OCI-LY3 (cell line): ENCODE results near the gene ALG8.
"Not testable (repeated sequence)": the region's sequence is repeated elsewhere in the genome, so short reads cannot be mapped to it uniquely, and the experiment has no call there.

Experiments used
- H2AFZ ChIP-seq: fragments of 200-600, 300-600 bp; shearing (Covaris generic); 2 replicates; pipeline ENCODE4 v1.6.0; 2014; ENCODE audit warnings: antibody characterized with exemption, low read depth, low read length
- H3K27ac ChIP-seq: fragments of 200-600, 300-600 bp; sonication (generic); 2 replicates; pipeline ENCODE4 v1.5.1; 2014; ENCODE audit warnings: mild to moderate bottlenecking, low read length, moderate library complexity, mixed read lengths
- H3K27me3 ChIP-seq: fragments of 200-600, 300-600 bp; sonication (generic); 2 replicates; pipeline ENCODE4 v1.6.1; 2014; ENCODE audit warnings: low read depth, low read length, mixed read lengths
- H3K36me3 ChIP-seq: fragments of 200-600, 300-600 bp; sonication (generic); replicated peaks from 2 replicates; pipeline ENCODE3; 2014; ENCODE audit warnings: low read depth, low read length, mixed read lengths
- H3K4me1 ChIP-seq: fragments of 300-600, 200-600 bp; sonication (generic); 2 replicates; pipeline ENCODE4 v1.6.1; 2014; ENCODE audit warnings: low read length, mixed read lengths
- H3K4me2 ChIP-seq: fragments of 200-600, 300-600 bp; sonication (generic); 2 replicates; pipeline ENCODE4 v1.6.1; 2014; ENCODE audit warnings: low read length, mixed read lengths
- H3K4me3 ChIP-seq: fragments of 300-600, 200-600 bp; sonication (generic); 2 replicates; pipeline ENCODE4 v1.5.1; 2014; ENCODE audit warnings: antibody characterized with exemption, mild to moderate bottlenecking, low read length, moderate library complexity
- H3K79me2 ChIP-seq: fragments of 300-600, 200-600 bp; shearing (Covaris generic); 2 replicates; pipeline ENCODE4 v1.6.1; 2014; ENCODE audit warnings: mild to moderate bottlenecking, low read length, mixed read lengths
- H3K9ac ChIP-seq: fragments of 300-600, 200-600 bp; shearing (Covaris generic); 2 replicates; pipeline ENCODE4 v1.6.0; 2014; ENCODE audit warnings: mild to moderate bottlenecking, low read length, moderate library complexity
- H3K9me3 ChIP-seq: fragments of 200-600, 300-600 bp; shearing (Covaris generic); 2 replicates; pipeline ENCODE4 v1.6.1; 2014; ENCODE audit warnings: low read length, mixed read lengths; ENCODE audit not compliant: insufficient read depth
- H4K20me1 ChIP-seq: fragments of 200-600, 300-600 bp; sonication (generic); 2 replicates; pipeline ENCODE4 v1.6.1; 2016; ENCODE audit warnings: low read length, mixed read lengths; ENCODE audit not compliant: insufficient read depth
- EZH2phosphoT487 ChIP-seq: fragments of 200-600 bp; shearing (Covaris generic); IDR thresholded peaks from 2 replicates; pipeline ENCODE4 v1.6.1; 2018; ENCODE audit warnings: antibody characterized with exemption, mixed run types, low read depth
- TF ChIP-seq, protein P1 (sequence below): fragments of 200-600, 300-600 bp; sonication (generic); IDR thresholded peaks from 2 replicates; pipeline ENCODE4 v1.5.1; 2014; ENCODE audit warnings: antibody characterized with exemption, low read length, low read depth

The ALG8 gene

DNA sequence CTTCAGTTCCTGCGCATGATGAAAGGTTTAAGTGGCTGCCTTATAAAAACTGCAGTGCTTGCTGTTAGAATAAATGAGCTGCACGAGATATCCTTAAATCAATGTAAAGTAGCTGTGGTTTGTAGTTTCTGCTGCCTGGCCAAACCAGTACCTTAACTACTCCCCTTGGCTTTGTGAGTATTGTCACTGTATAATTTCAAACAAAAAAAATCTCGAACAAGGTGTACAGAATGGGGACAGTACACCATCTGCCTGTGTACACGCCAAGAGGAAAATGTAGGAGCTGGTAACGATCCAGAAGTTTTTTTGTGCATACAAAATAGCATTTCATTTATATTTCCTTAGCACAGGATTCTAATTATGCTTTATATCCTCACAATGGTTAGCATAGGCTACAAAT lies 39.2 kb downstream of the ALG8 start:
- Histone ChIP-seq H4K20me1 (no peaks in the 10 kb centered on the region), H3K27me3 (no peaks in the 10 kb centered on the region), H2AFZ (no peak overlapping the region), H3K4me2 (no peak overlapping the region), H3K9ac (no peak overlapping the region), H3K4me3 (no peak overlapping the region), H3K36me3 (peaks cover 47% of the 10 kb centered on the region), H3K27ac (no peak overlapping the region), H3K4me1 (no peaks in the 10 kb centered on the region), H3K9me3 (no peaks in the 10 kb centered on the region), H3K79me2 (no peaks in the 10 kb centered on the region)
- TF ChIP-seq, protein P1, sequence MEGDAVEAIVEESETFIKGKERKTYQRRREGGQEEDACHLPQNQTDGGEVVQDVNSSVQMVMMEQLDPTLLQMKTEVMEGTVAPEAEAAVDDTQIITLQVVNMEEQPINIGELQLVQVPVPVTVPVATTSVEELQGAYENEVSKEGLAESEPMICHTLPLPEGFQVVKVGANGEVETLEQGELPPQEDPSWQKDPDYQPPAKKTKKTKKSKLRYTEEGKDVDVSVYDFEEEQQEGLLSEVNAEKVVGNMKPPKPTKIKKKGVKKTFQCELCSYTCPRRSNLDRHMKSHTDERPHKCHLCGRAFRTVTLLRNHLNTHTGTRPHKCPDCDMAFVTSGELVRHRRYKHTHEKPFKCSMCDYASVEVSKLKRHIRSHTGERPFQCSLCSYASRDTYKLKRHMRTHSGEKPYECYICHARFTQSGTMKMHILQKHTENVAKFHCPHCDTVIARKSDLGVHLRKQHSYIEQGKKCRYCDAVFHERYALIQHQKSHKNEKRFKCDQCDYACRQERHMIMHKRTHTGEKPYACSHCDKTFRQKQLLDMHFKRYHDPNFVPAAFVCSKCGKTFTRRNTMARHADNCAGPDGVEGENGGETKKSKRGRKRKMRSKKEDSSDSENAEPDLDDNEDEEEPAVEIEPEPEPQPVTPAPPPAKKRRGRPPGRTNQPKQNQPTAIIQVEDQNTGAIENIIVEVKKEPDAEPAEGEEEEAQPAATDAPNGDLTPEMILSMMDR, result no peak
- no peak for TF ChIP-seq EZH2phosphoT487

DNA sequence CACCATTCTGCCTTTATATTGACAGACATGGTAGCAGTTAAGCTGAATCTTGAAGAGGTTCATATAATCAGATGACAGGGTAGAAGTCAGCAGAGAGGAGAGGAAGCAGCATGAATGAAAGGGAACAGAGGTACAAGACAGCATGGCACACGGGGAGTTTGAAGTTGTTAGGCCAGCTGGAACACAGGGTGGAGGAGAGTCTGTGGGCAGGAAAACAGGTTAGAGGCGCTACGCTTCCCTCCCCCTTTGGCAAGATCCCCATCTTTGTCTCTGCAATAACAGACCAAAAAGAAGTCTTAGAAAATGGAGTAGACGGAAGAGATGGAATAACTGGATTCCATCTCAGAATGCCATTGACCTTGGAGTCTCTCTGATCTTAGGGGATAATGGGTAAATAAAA lies 39.8 kb downstream of the ALG8 start:
- no peak for TF ChIP-seq EZH2phosphoT487
- TF ChIP-seq, protein P1, result no peak
- Histone ChIP-seq H3K27ac (no peak overlapping the region), H3K9ac (no peak overlapping the region), H3K4me1 (no peaks in the 10 kb centered on the region), H3K36me3 (peaks cover 51% of the 10 kb centered on the region), H3K4me3 (no peak overlapping the region), H4K20me1 (no peaks in the 10 kb centered on the region), H3K9me3 (no peaks in the 10 kb centered on the region), H3K27me3 (no peaks in the 10 kb centered on the region), H3K4me2 (no peak overlapping the region), H2AFZ (no peak overlapping the region), H3K79me2 (no peaks in the 10 kb centered on the region)

DNA sequence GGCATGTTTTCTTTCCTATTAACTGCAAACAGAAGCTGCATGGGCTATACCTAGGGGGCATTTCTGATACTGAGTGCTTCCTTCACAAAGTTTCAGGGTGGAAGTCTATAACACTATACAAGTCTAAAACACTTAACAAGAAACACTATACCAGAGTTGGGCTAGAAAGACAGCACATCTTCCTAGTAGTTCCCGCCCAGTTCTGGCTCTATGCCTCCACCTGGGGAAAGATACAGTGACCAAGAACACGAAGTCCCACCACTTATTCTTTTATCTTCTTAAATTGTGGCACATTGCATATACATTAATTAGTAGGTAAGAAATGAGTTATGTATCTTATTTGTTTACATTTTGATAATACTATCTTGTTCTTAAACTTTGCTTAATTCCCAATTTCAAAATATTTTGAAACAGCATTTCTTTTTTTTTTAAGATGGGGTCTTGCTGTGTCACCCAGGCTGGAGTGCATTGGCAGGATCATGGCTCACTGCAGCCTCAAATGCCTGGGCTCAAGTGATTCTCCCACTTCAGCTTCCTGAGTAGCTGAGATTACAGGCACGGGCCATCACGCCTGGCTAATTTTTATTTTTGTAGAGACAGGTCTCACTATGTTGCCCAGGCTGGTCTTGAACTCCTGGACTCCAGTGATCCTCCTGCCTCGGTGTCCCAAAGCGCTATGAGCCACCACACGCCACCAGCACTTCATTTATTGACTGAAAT lies 41.6 kb downstream of the ALG8 start:
- Histone ChIP-seq H3K4me2 (no peak overlapping the region), H3K27me3 (no peaks in the 10 kb centered on the region), H3K79me2 (no peaks in the 10 kb centered on the region), H3K9me3 (no peaks in the 10 kb centered on the region), H3K27ac (no peak overlapping the region), H3K4me1 (no peaks in the 10 kb centered on the region), H3K36me3 (peaks cover 48% of the 10 kb centered on the region), H4K20me1 (no peaks in the 10 kb centered on the region), H3K4me3 (no peak overlapping the region), H2AFZ (no peak overlapping the region), H3K9ac (no peak overlapping the region)
- TF ChIP-seq, protein P1, result no peak
- TF ChIP-seq EZH2phosphoT487, result no peak

DNA sequence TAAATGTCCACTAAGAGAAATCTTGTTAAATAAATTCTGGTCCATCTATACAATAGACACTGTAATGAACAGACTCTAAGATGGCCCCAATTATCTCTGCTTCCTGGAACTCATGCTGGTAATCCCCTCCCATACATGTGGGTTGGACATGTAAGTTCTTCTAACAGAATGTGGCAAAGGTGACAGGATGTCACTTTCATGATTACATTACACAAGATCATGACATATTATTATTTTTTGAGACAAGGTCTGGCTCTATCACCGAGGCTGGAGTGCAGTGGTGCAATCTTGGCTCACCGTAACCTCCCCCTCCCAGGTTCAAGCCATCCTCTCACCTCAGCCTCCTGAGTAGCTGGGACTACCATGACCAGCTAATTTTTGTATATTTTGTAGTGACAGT lies 45.2 kb downstream of the ALG8 start:
- no peak overlapping the region for H2AFZ ChIP-seq
- no peaks in the 10 kb centered on the region for H3K79me2 ChIP-seq
- H3K4me3 ChIP-seq, result no peak overlapping the region
- no peaks in the 10 kb centered on the region for H3K4me1 ChIP-seq
- peaks cover 26% of the 10 kb centered on the region for H3K36me3 ChIP-seq
- no peak overlapping the region for H3K27ac ChIP-seq
- H3K4me2 ChIP-seq, result no peak overlapping the region
- no peaks in the 10 kb centered on the region for H3K27me3 ChIP-seq
- no peak overlapping the region for H3K9ac ChIP-seq
- H4K20me1 ChIP-seq, result no peaks in the 10 kb centered on the region
- H3K9me3 ChIP-seq, result no peaks in the 10 kb centered on the region
- no peak for TF ChIP-seq EZH2phosphoT487
- TF ChIP-seq, protein P1, result no peak

DNA sequence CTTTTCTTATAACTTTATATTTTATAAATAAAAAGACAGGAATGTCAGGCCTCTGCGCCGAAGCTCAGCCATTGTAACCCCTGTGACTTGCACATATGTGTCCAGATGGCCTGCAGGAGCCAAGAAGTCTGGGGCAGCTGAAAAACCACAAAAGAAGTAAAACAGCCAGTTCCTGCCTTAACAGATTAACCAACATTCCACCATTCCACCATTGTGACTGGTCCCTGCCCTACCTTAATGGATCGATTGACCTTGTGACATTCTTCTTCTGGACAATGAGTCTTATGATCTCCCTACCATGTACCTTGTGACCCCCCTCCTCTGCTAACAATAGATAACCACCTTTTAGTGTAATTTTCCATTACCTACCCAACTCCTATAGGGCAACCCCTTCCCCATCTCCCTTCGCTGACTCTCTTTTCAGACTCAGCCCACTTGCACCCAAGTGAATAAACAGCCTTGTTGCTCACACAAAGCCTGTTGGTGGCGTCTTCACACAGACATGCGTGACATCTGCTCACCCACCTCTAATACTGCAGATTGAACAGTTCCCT lies 52.8 kb downstream of the ALG8 start:
- not testable (repeated sequence) for H2AFZ ChIP-seq, H3K9me3 ChIP-seq, H3K27ac ChIP-seq, H4K20me1 ChIP-seq, H3K4me1 ChIP-seq, H3K9ac ChIP-seq, H3K4me3 ChIP-seq, H3K36me3 ChIP-seq, H3K27me3 ChIP-seq, H3K79me2 ChIP-seq, H3K4me2 ChIP-seq
